Mucosa of descending colon (tissue), 3 donors: ENCODE results near the gene EXTL1. TPM values are rescaled to one million over a fixed set of nuclear protein-coding genes. Genes with fewer than 3 reads are reported as not detected.
A peak's percentile ranks its signal among the peaks of the same experiment; 100 is the strongest.

Source experiments
- ATAC-seq: fragments of 200-7000 bp; cut with Tn5 transposase; one replicate; pipeline ENCODE4 v1.9.1; 2020; ENCODE audit warnings: mild to moderate bottlenecking, moderate library complexity
- DNase-seq, 3 donors: peaks; one replicate each; pipeline ENCODE4 v3.0.0-alpha.2; 2020
- H3K36me3 ChIP-seq: fragments of 200-600 bp; one replicate; pipeline ENCODE4 v1.8.0; 2021; ENCODE audit warnings: low read depth, mild to moderate bottlenecking
- H3K4me1 ChIP-seq: fragments of 200-600 bp; one replicate; pipeline ENCODE4 v1.8.0; 2021; ENCODE audit warnings: low read depth, mild to moderate bottlenecking
- H3K4me3 ChIP-seq: fragments of 200-600 bp; one replicate; pipeline ENCODE4 v1.8.0; 2021; ENCODE audit warnings: mild to moderate bottlenecking
- H3K9me3 ChIP-seq: fragments of 200-600 bp; one replicate; pipeline ENCODE4 v1.8.0; 2021; ENCODE audit warnings: mild to moderate bottlenecking
- CTCF ChIP-seq: fragments of 200-600 bp; IDR thresholded peaks from one replicate; pipeline ENCODE4 v1.8.0; 2022; ENCODE audit warnings: antibody characterized with exemption, mild to moderate bottlenecking
- intact Hi-C, 2 donors: fragments of 100-400 bp; cut with DNase I in 1 of 2; cut with micrococcal nuclease in 1 of 2; formaldehyde crosslinking; loops; one replicate each; pipeline versions ENCODE4 v1.11.0 to v1.11.1; 2022; cut with DNase I, micrococcal nuclease
- total RNA-seq, 3 donors: library from RNA; stranded (reverse); fragmentation: NEBNext Ultra II Directional in 2 of 3; extraction: Animal tissue kit (Norgen Biotek cat#: 25700) in 2 of 3; gene quantifications; one replicate each; pipeline versions ENCODE4 v1.2.1 to v1.2.4, GENCODE V29; 2021 to 2023
- donor health status: DM: no; HTN: no; CAD: no; lungs with moderate emphysema.
- donor health status: DM: no; HTN: no; CAD: no.
- donor health status: DM: no; HTN: yes; CAD: no.

EXTL1 gene
- total RNA-seq, 3 donors from 2014 or later = 0.14 to 1.7 TPM; not detected in 1

GRCh38 chr1:26035959-26036755 is 14.6 kb downstream of the EXTL1 start:
- Histone ChIP-seq H3K9me3 (no peaks in the 10 kb centered on the region), H3K4me3 (peak overlapping the region; percentile 44), H3K36me3 (no peaks in the 10 kb centered on the region), H3K4me1 (peaks cover 9% of the 10 kb centered on the region)
- DNase-seq = peak; percentile 82 to 91 (median 90)
- intact Hi-C loops = loop anchor here in 1 of 2 donors (10.0 kb wide), 1 partner anchor 109 kb away; no protein-coding TSS in a partner anchor
- ATAC-seq = peak; percentile 95
- peak; percentile 100 for TF ChIP-seq CTCF

GRCh38 chr1:26036756-26037281 is 15.2 kb downstream of the EXTL1 start:
- Histone ChIP-seq H3K36me3 (no peaks in the 10 kb centered on the region), H3K4me3 (no peak overlapping the region), H3K4me1 (peaks cover 9% of the 10 kb centered on the region), H3K9me3 (no peaks in the 10 kb centered on the region)
- TF ChIP-seq CTCF = no peak
- no peak for ATAC-seq
- no peak for DNase-seq
- intact Hi-C loops = loop anchor here in 1 of 2 donors (10.0 kb wide), 1 partner anchor 108 kb away; no protein-coding TSS in a partner anchor

- DNase-seq = no peak
- Histone ChIP-seq H3K4me1 (peaks cover 9% of the 10 kb centered on the region), H3K36me3 (no peaks in the 10 kb centered on the region), H3K9me3 (no peaks in the 10 kb centered on the region), H3K4me3 (no peak overlapping the region)
- ATAC-seq = no peak
- no peak for TF ChIP-seq CTCF
- intact Hi-C loops = loop anchor here in 1 of 2 donors (10.0 kb wide), 1 partner anchor 107 kb away; no protein-coding TSS in a partner anchor
These were observed 16.3 kb downstream of the EXTL1 start for GRCh38 chr1:26037904-26038303.

- no peak for DNase-seq
- no peak for ATAC-seq
- intact Hi-C loops = loop anchor here in 1 of 2 donors (10.0 kb wide), 1 partner anchor 106 kb away; no protein-coding TSS in a partner anchor
- no peak overlapping the region for H3K4me3 ChIP-seq
- no peak for TF ChIP-seq CTCF
- H3K36me3 ChIP-seq = no peaks in the 10 kb centered on the region
- peaks cover 9% of the 10 kb centered on the region for H3K4me1 ChIP-seq
- H3K9me3 ChIP-seq = no peaks in the 10 kb centered on the region
These were observed 16.9 kb downstream of the EXTL1 start for GRCh38 chr1:26038477-26038876.

DNA sequence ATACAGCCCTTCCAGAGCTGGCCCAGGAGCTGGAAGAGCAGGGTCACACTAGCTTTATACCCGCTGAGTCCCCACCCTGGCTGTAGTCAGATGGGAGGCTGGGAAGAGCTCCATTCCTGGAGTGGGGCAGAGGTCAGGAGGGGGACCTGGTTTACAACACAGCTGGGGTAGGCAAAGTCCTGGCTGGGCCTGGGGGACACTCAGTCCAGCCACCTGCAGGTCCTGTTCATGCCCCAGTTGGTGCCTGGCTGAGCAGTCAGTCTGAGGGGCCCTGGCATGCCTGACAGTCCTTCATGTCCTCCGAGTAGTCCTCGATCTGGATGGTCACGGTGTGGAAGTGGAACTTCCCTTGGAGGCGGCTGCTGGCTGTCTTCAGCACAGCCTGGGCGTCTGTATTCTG is 17.3 kb downstream of the EXTL1 start:
- no peaks in the 10 kb centered on the region for H3K9me3 ChIP-seq
- DNase-seq (no peak), ATAC-seq (no peak)
- intact Hi-C loops = loop anchor here in 1 of 2 donors (10.0 kb wide), 1 partner anchor 106 kb away; no protein-coding TSS in a partner anchor
- H3K4me1 ChIP-seq = peaks cover 9% of the 10 kb centered on the region
- no peak for TF ChIP-seq CTCF
- no peak overlapping the region for H3K4me3 ChIP-seq
- H3K36me3 ChIP-seq = no peaks in the 10 kb centered on the region
